GM06990 (cell line): Measurements from ENCODE around the gene MPLKIP.
"Not testable (repeated sequence)": the region's sequence is repeated elsewhere in the genome, so short reads cannot be mapped to it uniquely, and the experiment has no call there.

Source experiments
- DNase-seq: peaks from one replicate; pipeline ENCODE4 v3.0.0-alpha.2; 2011; ENCODE audit not compliant: insufficient read length; ENCODE audit errors: extremely low read depth
- H3K27me3 ChIP-seq: replicated peaks from 2 replicates; pipeline ENCODE4 v1.6.0; 2011; ENCODE audit warnings: low read length; ENCODE audit not compliant: control insufficient read depth, insufficient read depth
- H3K36me3 ChIP-seq: 2 replicates; pipeline ENCODE4 v1.5.1; 2011; ENCODE audit warnings: low read length; ENCODE audit not compliant: control insufficient read depth, insufficient read depth
- H3K4me3 ChIP-seq: replicated peaks from 2 replicates; pipeline ENCODE4 v1.5.1; 2011; ENCODE audit warnings: low read depth, mild to moderate bottlenecking, control low read depth, low read length
- TF ChIP-seq, protein P1 (sequence below): IDR thresholded peaks from 2 replicates; pipeline ENCODE4 v1.5.1; 2011; ENCODE audit warnings: low read length, control low read depth, mild to moderate bottlenecking, inconsistent platforms; ENCODE audit not compliant: insufficient read depth, poor library complexity, severe bottlenecking

The MPLKIP gene

DNA sequence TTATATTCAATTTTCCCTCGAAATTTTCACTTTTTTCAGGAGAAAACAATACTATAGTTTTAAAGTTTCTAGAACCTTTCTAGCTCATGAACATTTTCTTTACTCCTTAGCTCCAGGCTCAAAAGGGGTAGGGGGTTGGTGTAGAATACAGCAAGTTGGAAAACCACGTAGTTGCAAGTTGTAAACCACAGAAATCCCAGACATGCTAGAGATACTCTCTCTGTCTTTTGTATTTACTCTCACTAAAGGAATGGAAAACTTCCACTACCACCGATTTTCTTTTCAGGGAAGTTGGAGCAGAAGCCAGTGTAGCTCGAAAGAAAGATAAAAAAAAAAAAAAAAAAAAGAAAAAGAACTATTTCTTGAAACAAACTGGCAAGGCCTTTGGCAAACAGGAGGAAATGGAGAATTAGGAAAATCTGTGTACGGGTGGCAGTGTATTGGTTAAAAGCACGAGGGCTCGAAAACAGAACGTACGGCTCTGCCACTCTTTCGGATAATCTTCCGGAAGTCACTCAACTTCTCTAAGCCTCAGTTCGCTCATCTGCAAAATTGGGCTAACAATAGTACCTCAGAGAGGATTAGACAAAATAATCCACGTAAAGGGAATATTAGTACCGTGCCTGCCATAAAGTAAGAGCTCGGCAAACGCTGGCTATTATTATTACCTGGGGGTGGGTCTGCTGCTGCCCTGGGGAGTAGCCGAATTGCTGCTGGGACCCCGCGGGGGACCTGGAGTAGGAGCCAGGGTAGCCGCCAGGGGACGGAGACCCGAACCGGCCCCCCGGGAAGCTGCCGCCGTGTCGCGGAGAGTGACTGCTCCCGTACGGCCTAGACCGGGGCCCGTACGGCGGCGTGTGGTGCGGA, 628 bp downstream of the MPLKIP start:
- no peaks in the 10 kb centered on the region for H3K27me3 ChIP-seq
- H3K4me3 ChIP-seq = peak overlapping the region; percentile 97
- TF ChIP-seq, protein P1, sequence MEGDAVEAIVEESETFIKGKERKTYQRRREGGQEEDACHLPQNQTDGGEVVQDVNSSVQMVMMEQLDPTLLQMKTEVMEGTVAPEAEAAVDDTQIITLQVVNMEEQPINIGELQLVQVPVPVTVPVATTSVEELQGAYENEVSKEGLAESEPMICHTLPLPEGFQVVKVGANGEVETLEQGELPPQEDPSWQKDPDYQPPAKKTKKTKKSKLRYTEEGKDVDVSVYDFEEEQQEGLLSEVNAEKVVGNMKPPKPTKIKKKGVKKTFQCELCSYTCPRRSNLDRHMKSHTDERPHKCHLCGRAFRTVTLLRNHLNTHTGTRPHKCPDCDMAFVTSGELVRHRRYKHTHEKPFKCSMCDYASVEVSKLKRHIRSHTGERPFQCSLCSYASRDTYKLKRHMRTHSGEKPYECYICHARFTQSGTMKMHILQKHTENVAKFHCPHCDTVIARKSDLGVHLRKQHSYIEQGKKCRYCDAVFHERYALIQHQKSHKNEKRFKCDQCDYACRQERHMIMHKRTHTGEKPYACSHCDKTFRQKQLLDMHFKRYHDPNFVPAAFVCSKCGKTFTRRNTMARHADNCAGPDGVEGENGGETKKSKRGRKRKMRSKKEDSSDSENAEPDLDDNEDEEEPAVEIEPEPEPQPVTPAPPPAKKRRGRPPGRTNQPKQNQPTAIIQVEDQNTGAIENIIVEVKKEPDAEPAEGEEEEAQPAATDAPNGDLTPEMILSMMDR = no peak
- no peaks in the 10 kb centered on the region for H3K36me3 ChIP-seq
- no peak for DNase-seq

DNA sequence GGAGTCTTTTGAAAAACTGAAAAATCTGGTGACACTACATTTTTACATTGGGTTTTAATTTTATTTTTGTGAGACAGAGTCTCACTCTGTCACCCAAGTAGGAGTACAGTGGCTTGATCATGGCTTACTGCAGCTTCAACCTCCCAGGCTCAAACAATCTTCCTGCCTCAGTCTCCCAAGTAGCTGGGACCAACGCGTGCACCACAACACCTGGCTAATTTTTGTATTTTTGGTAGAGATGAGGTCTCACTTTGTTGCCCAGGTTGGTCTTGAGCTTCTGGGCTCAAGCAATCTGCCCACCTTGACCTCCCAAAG, 11.5 kb downstream of the MPLKIP start:
- no peak for DNase-seq
- Histone ChIP-seq H3K36me3 (no peaks in the 10 kb centered on the region), H3K4me3 (no peak overlapping the region), H3K27me3 (no peaks in the 10 kb centered on the region)
- TF ChIP-seq, protein P1 = no peak

DNA sequence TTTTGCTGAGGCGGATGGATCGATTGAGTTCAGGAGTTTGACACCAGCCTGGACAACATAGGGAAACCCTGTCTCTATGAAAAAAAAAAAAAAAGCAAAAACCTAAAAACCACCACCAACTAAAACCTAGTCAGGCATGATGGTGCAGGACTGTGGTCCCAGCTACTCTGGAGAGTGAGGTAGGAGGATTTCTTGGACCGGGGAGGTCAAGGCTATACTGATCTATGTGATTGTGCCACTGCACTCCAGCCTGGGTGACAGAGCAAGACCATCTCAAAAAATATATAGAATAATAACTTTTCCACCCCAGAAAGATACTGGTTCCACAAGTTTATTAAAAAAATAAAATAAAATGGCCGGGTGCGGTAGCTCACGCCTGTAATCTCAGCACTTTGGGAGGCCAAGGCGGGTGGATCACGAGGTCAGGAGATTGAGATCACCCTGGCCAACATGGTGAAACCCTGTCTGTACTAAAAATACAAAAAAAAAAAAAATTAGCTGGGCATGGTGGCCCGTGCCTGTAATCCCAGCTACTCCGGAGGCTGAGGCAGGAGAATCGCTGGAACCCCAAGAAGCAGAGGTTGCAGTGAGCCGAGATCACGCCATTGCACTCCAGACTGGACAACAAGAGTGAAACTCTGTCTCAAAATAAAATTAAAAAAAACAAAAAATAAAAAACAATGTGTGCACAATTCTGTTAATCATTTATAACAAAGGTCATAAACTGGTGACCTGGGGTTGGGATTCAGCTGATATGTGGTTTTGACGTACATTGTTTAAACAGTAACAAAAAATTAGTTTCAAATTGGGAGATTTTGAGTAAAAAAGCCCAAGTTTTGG, 12.1 kb downstream of the MPLKIP start:
- DNase-seq, H3K36me3 ChIP-seq, H3K4me3 ChIP-seq, H3K27me3 ChIP-seq: not testable (repeated sequence)

DNA sequence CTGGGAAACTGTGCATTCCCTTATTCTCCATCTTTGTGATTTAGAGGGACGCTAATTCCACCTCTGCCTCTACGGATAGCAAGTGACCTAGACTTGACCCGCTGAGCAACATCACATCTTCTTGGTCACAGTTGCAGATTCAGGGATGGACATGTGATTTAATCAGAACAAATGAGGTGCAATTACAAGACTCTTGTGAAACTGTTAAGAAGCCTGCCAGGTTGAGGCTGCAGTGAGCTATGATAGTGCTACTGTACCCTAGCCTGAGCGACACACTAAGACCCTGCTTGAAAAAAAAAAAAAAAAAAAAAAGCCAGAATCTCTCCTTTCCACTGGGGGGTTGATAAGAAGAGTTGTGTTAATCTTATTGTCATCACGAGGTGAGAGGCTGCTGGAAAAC, 14.4 kb downstream of the MPLKIP start:
- Histone ChIP-seq H3K36me3 (no peaks in the 10 kb centered on the region), H3K4me3 (no peak overlapping the region), H3K27me3 (no peaks in the 10 kb centered on the region)
- TF ChIP-seq, protein P1 = no peak
- DNase-seq = no peak

DNA sequence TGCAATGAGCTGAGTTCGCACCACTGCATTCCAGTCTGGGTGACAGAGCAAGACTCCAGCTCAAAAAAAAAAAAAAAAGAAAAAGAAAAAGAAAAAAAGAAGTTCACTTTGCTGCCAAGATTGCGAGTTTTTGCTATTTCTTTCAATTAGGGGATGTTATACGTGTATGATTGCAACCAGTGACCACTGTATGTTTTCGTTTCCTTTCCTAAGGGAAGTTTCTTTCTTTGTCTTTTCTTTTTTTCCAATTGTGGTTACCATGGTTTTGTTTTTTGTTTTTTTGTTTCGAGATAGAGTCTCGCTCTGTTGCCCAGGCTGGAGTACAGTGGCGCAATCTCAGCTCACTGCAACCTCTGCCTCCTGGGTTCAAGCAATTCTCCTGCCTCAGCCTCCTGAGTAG, 16.2 kb downstream of the MPLKIP start:
- H3K36me3 ChIP-seq, DNase-seq: not testable (repeated sequence)

DNA sequence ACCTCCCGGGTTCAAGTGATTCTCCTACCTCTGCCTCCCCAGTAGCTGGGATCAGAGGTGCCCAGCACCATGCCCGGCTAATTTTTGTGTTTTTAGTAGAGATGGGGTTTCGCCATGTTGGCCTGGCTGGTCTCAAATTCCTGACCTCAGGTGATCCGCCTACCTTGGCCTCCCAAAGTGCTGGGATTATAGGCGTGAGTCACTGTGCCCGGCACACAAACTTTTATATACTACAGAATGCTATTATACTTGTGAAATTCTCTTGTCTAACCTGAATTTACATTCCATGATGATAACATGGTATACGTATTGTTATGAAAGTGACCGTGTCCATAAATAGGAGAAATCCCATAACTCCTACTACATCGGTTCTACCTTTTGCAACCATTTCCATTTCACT, 17.2 kb downstream of the MPLKIP start:
- not testable (repeated sequence) for H3K4me3 ChIP-seq, DNase-seq, H3K27me3 ChIP-seq, H3K36me3 ChIP-seq

More for the DNA sequence above, 16.2 kb downstream of the MPLKIP start:
- not testable (repeated sequence) for H3K27me3 ChIP-seq, H3K4me3 ChIP-seq

DNA sequence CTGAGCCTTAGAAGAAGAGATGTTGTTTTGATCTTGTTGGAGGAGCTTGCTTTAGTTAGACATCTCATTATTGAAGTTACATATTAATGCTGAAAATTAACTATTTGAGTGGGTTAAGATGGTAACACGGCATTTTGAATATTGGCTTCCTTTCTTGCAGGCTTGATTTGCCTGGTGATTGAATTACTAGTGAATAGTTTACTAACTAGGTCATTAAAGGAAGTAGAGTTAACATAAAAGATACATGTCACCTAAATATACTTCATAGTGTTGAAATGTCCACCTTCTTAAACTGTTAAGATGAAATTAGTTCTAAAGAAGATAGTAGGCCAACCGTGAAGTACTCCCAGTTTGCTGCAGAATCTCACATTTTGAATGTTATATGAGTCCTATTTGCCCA, 18.5 kb downstream of the MPLKIP start:
- TF ChIP-seq, protein P1 = no peak
- no peaks in the 10 kb centered on the region for H3K36me3 ChIP-seq
- no peaks in the 10 kb centered on the region for H3K27me3 ChIP-seq
- H3K4me3 ChIP-seq = no peak overlapping the region
- no peak for DNase-seq
